BLaER1 (cell line): Measurements from ENCODE around the gene COQ9.

ENCODE experiments used
- H3K27ac ChIP-seq: shearing (Covaris generic); formaldehyde crosslinking; 2 replicates; pipeline ENCODE4 v1.8.1; 2022
- H3K27me3 ChIP-seq: shearing (Covaris generic); formaldehyde crosslinking; 2 replicates; pipeline ENCODE4 v1.8.1; 2022
- H3K36me3 ChIP-seq: shearing (Covaris generic); formaldehyde crosslinking; 2 replicates; pipeline ENCODE4 v1.8.1; 2022
- H3K4me1 ChIP-seq: shearing (Covaris generic); formaldehyde crosslinking; 2 replicates; pipeline ENCODE4 v1.8.1; 2022
- H3K4me2 ChIP-seq: shearing (Covaris generic); formaldehyde crosslinking; 2 replicates; pipeline ENCODE4 v1.8.1; 2022
- H3K4me3 ChIP-seq: shearing (Covaris generic); formaldehyde crosslinking; 2 replicates; pipeline ENCODE4 v1.8.1; 2022
- H3K9ac ChIP-seq: shearing (Covaris generic); formaldehyde crosslinking; 2 replicates; pipeline ENCODE4 v1.8.1; 2022
- H3K9me3 ChIP-seq: shearing (Covaris generic); formaldehyde crosslinking; 2 replicates; pipeline ENCODE4 v1.8.1; 2022
- H4K20me1 ChIP-seq: shearing (Covaris generic); formaldehyde crosslinking; 2 replicates; pipeline ENCODE4 v1.8.1; 2022
- Cebpa-rat ChIP-seq: shearing (Covaris generic); IDR thresholded peaks from 2 replicates; pipeline ENCODE4 v1.8.1; 2022

COQ9 gene

GRCh38 chr16:57476546-57477410, 29.5 kb downstream of the COQ9 start:
- no peak for TF ChIP-seq Cebpa-rat
- H4K20me1 ChIP-seq: peaks cover 47% of the 10 kb centered on the region
- H3K9me3 ChIP-seq: no peaks in the 10 kb centered on the region
- H3K4me2 ChIP-seq: peak overlapping the region; percentile 98
- H3K4me1 ChIP-seq: peaks cover 90% of the 10 kb centered on the region
- H3K27me3 ChIP-seq: no peaks in the 10 kb centered on the region
- no peak overlapping the region; the same call in 1 of the 2 replicates for H3K9ac ChIP-seq
- H3K36me3 ChIP-seq: peaks cover 30% of the 10 kb centered on the region
- no peak overlapping the region for H3K4me3 ChIP-seq
- H3K27ac ChIP-seq: peak overlapping the region; percentile 29; the same call in 1 of the 2 replicates

GRCh38 chr16:57477531-57478202, 30.4 kb downstream of the COQ9 start:
- Histone ChIP-seq H3K4me2 (peak overlapping the region; percentile 98), H3K27me3 (no peaks in the 10 kb centered on the region), H3K9ac (peak overlapping the region; percentile 8; the same call in 1 of the 2 replicates), H3K4me3 (peak overlapping the region; percentile 61), H4K20me1 (peaks cover 42% of the 10 kb centered on the region), H3K4me1 (peaks cover 82% of the 10 kb centered on the region), H3K36me3 (peaks cover 21% of the 10 kb centered on the region), H3K27ac (peak overlapping the region; percentile 10), H3K9me3 (no peaks in the 10 kb centered on the region)
- TF ChIP-seq Cebpa-rat: no peak

GRCh38 chr16:57478396-57479204, 31.3 kb downstream of the COQ9 start:
- H3K36me3 ChIP-seq: peaks cover 12% of the 10 kb centered on the region
- H3K4me3 ChIP-seq: peak overlapping the region; percentile 61
- H3K4me2 ChIP-seq: peak overlapping the region; percentile 98
- H3K27ac ChIP-seq: peak overlapping the region; percentile 49
- peak overlapping the region; percentile 58 for H3K9ac ChIP-seq
- peaks cover 73% of the 10 kb centered on the region for H3K4me1 ChIP-seq
- no peaks in the 10 kb centered on the region for H3K9me3 ChIP-seq
- H3K27me3 ChIP-seq: no peaks in the 10 kb centered on the region
- H4K20me1 ChIP-seq: peaks cover 34% of the 10 kb centered on the region
- TF ChIP-seq Cebpa-rat: no peak

- Histone ChIP-seq H3K4me2 (peak overlapping the region; percentile 98), H3K9ac (peak overlapping the region; percentile 58)
- no peak for TF ChIP-seq Cebpa-rat
Measured at GRCh38 chr16:57479205-57479975, 32.1 kb downstream of the COQ9 start.

GRCh38 chr16:57479976-57480753, 32.9 kb downstream of the COQ9 start:
- no peaks in the 10 kb centered on the region for H3K36me3 ChIP-seq
- H3K9me3 ChIP-seq: no peaks in the 10 kb centered on the region
- peaks cover 30% of the 10 kb centered on the region for H4K20me1 ChIP-seq
- peaks cover 70% of the 10 kb centered on the region for H3K4me1 ChIP-seq
- H3K27ac ChIP-seq: 0 out of 2 replicates have a peak overlapping the region, but pooled peaks have one; percentile 18
- no peaks in the 10 kb centered on the region for H3K27me3 ChIP-seq
- TF ChIP-seq Cebpa-rat: no peak
- peak overlapping the region; percentile 98 for H3K4me2 ChIP-seq
- H3K9ac ChIP-seq: peak overlapping the region; percentile 58; the same call in 1 of the 2 replicates
- peak overlapping the region; percentile 61 for H3K4me3 ChIP-seq

More at GRCh38 chr16:57479205-57479975, 32.1 kb downstream of the COQ9 start:
- Histone ChIP-seq H4K20me1 (peaks cover 34% of the 10 kb centered on the region), H3K4me3 (peak overlapping the region; percentile 61), H3K36me3 (peaks cover 4% of the 10 kb centered on the region; the same call in 1 of the 2 replicates), H3K27me3 (no peaks in the 10 kb centered on the region), H3K9me3 (no peaks in the 10 kb centered on the region), H3K4me1 (peaks cover 72% of the 10 kb centered on the region), H3K27ac (peak overlapping the region; percentile 49)

- H3K4me3 ChIP-seq: no peak overlapping the region
Measured at GRCh38 chr16:57480754-57481230, 33.5 kb downstream of the COQ9 start.

GRCh38 chr16:57481421-57481820, 34.1 kb downstream of the COQ9 start:
- no peaks in the 10 kb centered on the region for H3K27me3 ChIP-seq
- no peak overlapping the region for H3K4me3 ChIP-seq
- no peaks in the 10 kb centered on the region for H3K36me3 ChIP-seq
- H3K27ac ChIP-seq: no peak overlapping the region
- TF ChIP-seq Cebpa-rat: no peak
- H4K20me1 ChIP-seq: peaks cover 22% of the 10 kb centered on the region
- no peak overlapping the region for H3K9ac ChIP-seq
- peaks cover 66% of the 10 kb centered on the region for H3K4me1 ChIP-seq
- H3K4me2 ChIP-seq: no peak overlapping the region
- no peaks in the 10 kb centered on the region for H3K9me3 ChIP-seq

More at GRCh38 chr16:57480754-57481230, 33.5 kb downstream of the COQ9 start:
- no peak overlapping the region for H3K27ac ChIP-seq
- no peaks in the 10 kb centered on the region for H3K27me3 ChIP-seq
- H4K20me1 ChIP-seq: peaks cover 28% of the 10 kb centered on the region
- peaks cover 70% of the 10 kb centered on the region for H3K4me1 ChIP-seq
- H3K9me3 ChIP-seq: no peaks in the 10 kb centered on the region
- no peak overlapping the region for H3K9ac ChIP-seq
- H3K4me2 ChIP-seq: peak overlapping the region; percentile 98
- no peaks in the 10 kb centered on the region for H3K36me3 ChIP-seq
- TF ChIP-seq Cebpa-rat: no peak

GRCh38 chr16:57482845-57483545, 35.7 kb downstream of the COQ9 start:
- Histone ChIP-seq H3K9me3 (no peaks in the 10 kb centered on the region), H3K27ac (no peak overlapping the region), H3K36me3 (no peaks in the 10 kb centered on the region), H3K27me3 (no peaks in the 10 kb centered on the region), H3K9ac (no peak overlapping the region), H3K4me3 (no peak overlapping the region), H4K20me1 (peaks cover 7% of the 10 kb centered on the region), H3K4me2 (no peak overlapping the region), H3K4me1 (peaks cover 59% of the 10 kb centered on the region)
- TF ChIP-seq Cebpa-rat: no peak
